CD4-positive, alpha-beta T cell (primary cell): ENCODE measurements around the gene AMFR. TPM values are rescaled to one million over a fixed set of nuclear protein-coding genes. Genes with fewer than 3 reads are reported as not detected.

ENCODE experiments used
- ATAC-seq: fragments of 200-7000 bp; cut with Tn5 transposase; one replicate; pipeline ENCODE4 v1.10.0; 2022; ENCODE audit warnings: mild to moderate bottlenecking; ENCODE audit not compliant: poor library complexity
- CTCF ChIA-PET: fragments of 350-600 bp; sonication (Branson Sonifier 250); formaldehyde crosslinking; loops from one replicate; lab custom pipeline; 2021; ENCODE audit warnings: antibody characterized with exemption, inconsistent platforms; lab: Charles Lee
- POLR2A ChIA-PET: fragments of 350-600 bp; sonication (Branson Sonifier 250); formaldehyde crosslinking; loops from one replicate; lab custom pipeline; 2021; ENCODE audit warnings: antibody characterized with exemption, inconsistent platforms; lab: Charles Lee
- DNase-seq, 14 experiments: peaks; one replicate each; pipeline ENCODE4 v3.0.0-alpha.2; 2013 to 2020; ENCODE audit warnings: mixed read lengths in 2 of 14
- H3K27ac ChIP-seq, 2 donors: one replicate each; pipeline versions ENCODE4 v1.5.1 to v1.7.0; 2013; ENCODE audit warnings: low read length in 2 of 2, low read depth in 1 of 2, mild to moderate bottlenecking in 1 of 2
- H3K27me3 ChIP-seq, 2 experiments: 1 replicate in 1 of 2; 2 replicates in 1 of 2; pipeline versions ENCODE4 v1.6.1 to v1.7.0; 2013; ENCODE audit warnings: low read length in 2 of 2, control low read depth in 1 of 2, mild to moderate bottlenecking in 1 of 2, moderate library complexity in 1 of 2; ENCODE audit not compliant: insufficient read depth in 2 of 2, control insufficient read depth in 1 of 2
- H3K36me3 ChIP-seq: one replicate; pipeline ENCODE4 v1.6.1; 2013; ENCODE audit warnings: low read length, control low read depth; ENCODE audit not compliant: insufficient read depth
- H3K4me1 ChIP-seq: one replicate; pipeline ENCODE4 v1.6.1; 2013; ENCODE audit warnings: low read length, control low read depth; ENCODE audit not compliant: insufficient read depth
- H3K4me3 ChIP-seq: one replicate; pipeline ENCODE4 v1.5.1; 2013; ENCODE audit warnings: mild to moderate bottlenecking, low read length, moderate library complexity
- H3K9me3 ChIP-seq, 2 experiments: 1 replicate in 1 of 2; 2 replicates in 1 of 2; pipeline versions ENCODE4 v1.6.1 to v1.7.0; 2013; ENCODE audit warnings: low read length in 2 of 2, mild to moderate bottlenecking in 2 of 2, control low read depth in 1 of 2, moderate library complexity in 1 of 2; ENCODE audit not compliant: control insufficient read depth in 1 of 2, insufficient read depth in 1 of 2
- H3K27ac Mint-ChIP-seq: one replicate; pipeline ENCODE4 v1.8.0; 2020; ENCODE audit warnings: mixed read lengths
- H3K27me3 Mint-ChIP-seq: one replicate; pipeline ENCODE4 v1.8.0; 2021; ENCODE audit warnings: mixed read lengths
- H3K36me3 Mint-ChIP-seq: one replicate; pipeline ENCODE4 v1.8.0; 2021; ENCODE audit warnings: low read depth, mixed read lengths
- H3K4me1 Mint-ChIP-seq: one replicate; pipeline ENCODE4 v1.8.0; 2021; ENCODE audit warnings: low read depth, mixed read lengths
- H3K4me3 Mint-ChIP-seq: one replicate; pipeline ENCODE4 v1.8.0; 2020; ENCODE audit warnings: mild to moderate bottlenecking, mixed read lengths
- H3K9me3 Mint-ChIP-seq: one replicate; pipeline ENCODE4 v1.8.0; 2020; ENCODE audit warnings: mixed read lengths
- CTCF ChIP-seq: fragments of 200-600 bp; IDR thresholded peaks from one replicate; pipeline ENCODE4 v1.8.0; 2022; ENCODE audit warnings: antibody characterized with exemption, mild to moderate bottlenecking
- intact Hi-C, 2 experiments: fragments of 100-400 bp; cut with DNase I in 1 of 2; cut with micrococcal nuclease in 1 of 2; formaldehyde crosslinking; loops; one replicate each; pipeline versions ENCODE4 v1.15.1 to v1.9.0; 2023 to 2025; cut with DNase I, micrococcal nuclease
- total RNA-seq, 174 experiments: library from RNA in 2 of 174; stranded (reverse) in 2 of 174; gene quantifications; one replicate each; pipeline ENCODE4 v1.2.3 and lab custom pipeline; 2021 to 2026

AMFR gene
- total RNA-seq, 2 experiments from 2014 or later, result 79.2 to 83.8 TPM

GRCh38 chr16:56409195-56409594 is 16.1 kb downstream of the AMFR start:
- H3K36me3 Mint-ChIP-seq, result peaks cover 79% of the 10 kb centered on the region
- H3K9me3 Mint-ChIP-seq, result no peaks in the 10 kb centered on the region
- no peak overlapping the region for H3K4me3 Mint-ChIP-seq
- intact Hi-C loops, result no loop called here
- H3K4me1 Mint-ChIP-seq, result peaks cover 4% of the 10 kb centered on the region
- TF ChIP-seq CTCF, result no peak
- H3K27me3 Mint-ChIP-seq, result no peaks in the 10 kb centered on the region
- H3K27ac Mint-ChIP-seq, result no peak overlapping the region
- H3K4me3 ChIP-seq, result no peak overlapping the region
- ChIA-PET POLR2A (no interaction called here), CTCF (no interaction called here)
- H3K36me3 ChIP-seq, result peaks cover 53% of the 10 kb centered on the region
- H3K9me3 ChIP-seq, result no peaks in the 10 kb centered on the region
- ATAC-seq (no peak), DNase-seq (no peak)
- H3K4me1 ChIP-seq, result no peaks in the 10 kb centered on the region
- no peaks in the 10 kb centered on the region for H3K27me3 ChIP-seq
- no peak overlapping the region for H3K27ac ChIP-seq

- intact Hi-C loops, result no loop called here
- no peak for TF ChIP-seq CTCF
- Mint-ChIP-seq H3K36me3 (peaks cover 77% of the 10 kb centered on the region), H3K27ac (peak overlapping the region; percentile 1), H3K27me3 (no peaks in the 10 kb centered on the region), H3K4me1 (no peaks in the 10 kb centered on the region), H3K9me3 (no peaks in the 10 kb centered on the region), H3K4me3 (no peak overlapping the region)
- Histone ChIP-seq H3K36me3 (peaks cover 58% of the 10 kb centered on the region), H3K27ac (no peak overlapping the region), H3K4me3 (no peak overlapping the region), H3K9me3 (no peaks in the 10 kb centered on the region), H3K27me3 (no peaks in the 10 kb centered on the region), H3K4me1 (no peaks in the 10 kb centered on the region)
- no peak for DNase-seq
- CTCF ChIA-PET, result no interaction called here
- POLR2A ChIA-PET, result no interaction called here
- ATAC-seq, result no peak
These were observed 16.8 kb downstream of the AMFR start for GRCh38 chr16:56408379-56409098.

- POLR2A ChIA-PET, result no interaction called here
- Histone ChIP-seq H3K4me1 (no peaks in the 10 kb centered on the region), H3K27me3 (no peaks in the 10 kb centered on the region), H3K9me3 (no peaks in the 10 kb centered on the region), H3K4me3 (no peak overlapping the region), H3K36me3 (peaks cover 65% of the 10 kb centered on the region), H3K27ac (no peak overlapping the region)
- TF ChIP-seq CTCF, result no peak
- H3K4me3 Mint-ChIP-seq, result no peak overlapping the region
- H3K27me3 Mint-ChIP-seq, result no peaks in the 10 kb centered on the region
- no peaks in the 10 kb centered on the region for H3K9me3 Mint-ChIP-seq
- no peak overlapping the region for H3K27ac Mint-ChIP-seq
- CTCF ChIA-PET, result no interaction called here
- no peak for DNase-seq
- no peak for ATAC-seq
- H3K36me3 Mint-ChIP-seq, result peaks cover 72% of the 10 kb centered on the region
- intact Hi-C loops, result no loop called here
- no peaks in the 10 kb centered on the region for H3K4me1 Mint-ChIP-seq
These were observed 19.2 kb downstream of the AMFR start for GRCh38 chr16:56405977-56406672.
